ENCODE results near the gene SP4. TPM values are rescaled to one million over a fixed set of nuclear protein-coding genes. Genes with fewer than 3 reads are reported as not detected.

SP4 gene
- total RNA-seq, 2 donors from 2014 or later, result 12.7 to 16.8 TPM

DNA sequence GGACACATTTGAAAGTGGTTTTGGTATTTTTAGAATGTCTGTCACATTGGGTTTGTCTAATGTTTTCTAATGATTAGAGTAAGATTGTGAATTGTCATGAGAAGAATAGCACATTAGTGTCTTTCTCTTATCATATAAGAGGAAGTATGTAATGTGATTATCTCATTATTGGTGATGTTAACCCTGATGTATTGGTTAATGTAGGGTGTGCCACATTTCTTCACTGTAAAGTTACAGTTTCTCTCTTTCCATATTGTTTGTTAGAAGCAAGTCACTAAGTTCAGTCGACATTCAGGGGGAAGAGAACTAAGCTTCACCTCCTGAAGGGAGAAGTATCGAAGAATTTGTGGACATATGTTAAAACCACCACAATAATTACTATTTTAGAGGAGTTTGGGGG lies 58.6 kb downstream of the SP4 start:
- DNase-seq, result no peak
- Mint-ChIP-seq H3K9me3 (peaks cover 14% of the 10 kb centered on the region), H3K27ac (no peak overlapping the region), H3K4me1 (peaks cover 5% of the 10 kb centered on the region), H3K4me3 (no peak overlapping the region), H3K27me3 (ENCODE audit: insufficient read depth) (no peaks in the 10 kb centered on the region), H3K36me3 (ENCODE audit: low read depth) (peaks cover 41% of the 10 kb centered on the region)
- no peak overlapping the region for H3K9ac ChIP-seq (ENCODE audit: extremely low read depth, low read length, poor library complexity, severe bottlenecking)
- 50% methylated on average over 1 of the region's 2 CpGs; no CpG with 5 or more reads in 1 of the 2 experiments for WGBS, 2 experiments (ENCODE audit: insufficient coverage in 1 of 2, insufficient read length in 1 of 2)
- peak overlapping the region; percentile 37 for H3K4me3 ChIP-seq (ENCODE audit: low read length)
- H3K36me3 ChIP-seq (ENCODE audit: control insufficient read depth, insufficient read depth, low read length), result peaks cover 11% of the 10 kb centered on the region
- no peaks in the 10 kb centered on the region for H3K27me3 ChIP-seq (ENCODE audit: control insufficient read depth, insufficient read depth, low read length, poor library complexity, severe bottlenecking)
- H3K9me3 ChIP-seq (ENCODE audit: control insufficient read depth, low read length), result peaks cover 2% of the 10 kb centered on the region
- no peaks in the 10 kb centered on the region for H3K4me1 ChIP-seq (ENCODE audit: control insufficient read depth, insufficient read depth, low read length)
- H3K27ac ChIP-seq (ENCODE audit: low read depth, low read length), result no peak overlapping the region
- TF ChIP-seq, protein P1, sequence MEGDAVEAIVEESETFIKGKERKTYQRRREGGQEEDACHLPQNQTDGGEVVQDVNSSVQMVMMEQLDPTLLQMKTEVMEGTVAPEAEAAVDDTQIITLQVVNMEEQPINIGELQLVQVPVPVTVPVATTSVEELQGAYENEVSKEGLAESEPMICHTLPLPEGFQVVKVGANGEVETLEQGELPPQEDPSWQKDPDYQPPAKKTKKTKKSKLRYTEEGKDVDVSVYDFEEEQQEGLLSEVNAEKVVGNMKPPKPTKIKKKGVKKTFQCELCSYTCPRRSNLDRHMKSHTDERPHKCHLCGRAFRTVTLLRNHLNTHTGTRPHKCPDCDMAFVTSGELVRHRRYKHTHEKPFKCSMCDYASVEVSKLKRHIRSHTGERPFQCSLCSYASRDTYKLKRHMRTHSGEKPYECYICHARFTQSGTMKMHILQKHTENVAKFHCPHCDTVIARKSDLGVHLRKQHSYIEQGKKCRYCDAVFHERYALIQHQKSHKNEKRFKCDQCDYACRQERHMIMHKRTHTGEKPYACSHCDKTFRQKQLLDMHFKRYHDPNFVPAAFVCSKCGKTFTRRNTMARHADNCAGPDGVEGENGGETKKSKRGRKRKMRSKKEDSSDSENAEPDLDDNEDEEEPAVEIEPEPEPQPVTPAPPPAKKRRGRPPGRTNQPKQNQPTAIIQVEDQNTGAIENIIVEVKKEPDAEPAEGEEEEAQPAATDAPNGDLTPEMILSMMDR (conservative IDR thresholded peaks at IDR 0.05), result no peak

DNA sequence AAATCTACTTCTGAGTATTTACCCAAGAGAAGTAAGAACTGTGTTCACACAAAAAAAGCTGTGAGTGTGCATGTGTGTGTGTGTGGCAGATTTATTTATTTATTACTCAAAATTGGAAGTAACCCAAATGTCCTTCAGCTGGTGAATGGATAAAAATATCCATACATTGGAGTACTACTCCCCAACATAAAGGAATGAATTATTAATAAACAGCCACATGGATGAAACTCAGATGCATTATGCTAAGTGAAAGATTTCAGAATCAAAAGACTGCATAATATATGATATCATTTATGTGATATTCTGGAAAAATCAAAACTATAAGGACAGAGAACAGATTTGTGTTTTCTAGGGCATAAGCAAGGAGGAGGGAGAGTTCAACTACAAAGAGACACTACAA lies 67.8 kb downstream of the SP4 start:
- Mint-ChIP-seq H3K9me3 (peaks cover 48% of the 10 kb centered on the region), H3K36me3 (ENCODE audit: low read depth) (peaks cover 63% of the 10 kb centered on the region)

DNA sequence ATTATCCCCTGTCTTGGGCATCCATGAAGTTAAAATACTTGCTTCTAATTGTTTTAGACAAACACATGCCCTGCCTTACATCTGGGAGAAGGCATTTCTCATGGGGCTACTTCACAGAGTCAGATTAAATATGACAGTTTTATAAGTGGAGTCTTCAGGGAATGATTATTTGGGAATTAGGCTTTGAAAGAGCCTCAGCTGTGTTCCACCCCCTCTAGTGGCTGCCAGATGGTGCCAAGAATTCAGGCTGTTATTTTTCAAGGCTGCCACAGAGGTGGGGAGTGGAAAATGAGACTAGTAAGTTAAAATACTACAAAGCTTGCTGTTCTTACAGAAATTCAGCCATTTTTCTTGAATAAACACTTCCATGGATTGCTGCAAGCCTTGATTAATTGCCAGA lies 69.2 kb downstream of the SP4 start:
- Mint-ChIP-seq H3K9me3 (peaks cover 37% of the 10 kb centered on the region), H3K4me3 (no peak overlapping the region), H3K36me3 (ENCODE audit: low read depth) (peaks cover 60% of the 10 kb centered on the region), H3K4me1 (no peaks in the 10 kb centered on the region), H3K27ac (no peak overlapping the region), H3K27me3 (ENCODE audit: insufficient read depth) (no peaks in the 10 kb centered on the region)
- Histone ChIP-seq H3K4me1 (ENCODE audit: control insufficient read depth, insufficient read depth, low read length) (no peaks in the 10 kb centered on the region), H3K36me3 (ENCODE audit: control insufficient read depth, insufficient read depth, low read length) (peaks cover 5% of the 10 kb centered on the region), H3K9ac (ENCODE audit: extremely low read depth, low read length, poor library complexity, severe bottlenecking) (no peak overlapping the region), H3K9me3 (ENCODE audit: control insufficient read depth, low read length) (peaks cover 41% of the 10 kb centered on the region), H3K27ac (ENCODE audit: low read depth, low read length) (no peak overlapping the region), H3K27me3 (ENCODE audit: control insufficient read depth, insufficient read depth, low read length, poor library complexity, severe bottlenecking) (no peaks in the 10 kb centered on the region), H3K4me3 (ENCODE audit: low read length) (no peak overlapping the region)
- TF ChIP-seq, protein P1 (conservative IDR thresholded peaks at IDR 0.05), result peak; percentile 65
- no peak for DNase-seq

More for the DNA sequence above, 67.8 kb downstream of the SP4 start:
- Mint-ChIP-seq H3K4me3 (no peak overlapping the region), H3K27me3 (ENCODE audit: insufficient read depth) (no peaks in the 10 kb centered on the region), H3K27ac (no peak overlapping the region), H3K4me1 (no peaks in the 10 kb centered on the region)
- no peaks in the 10 kb centered on the region for H3K27me3 ChIP-seq (ENCODE audit: control insufficient read depth, insufficient read depth, low read length, poor library complexity, severe bottlenecking)
- peaks cover 5% of the 10 kb centered on the region for H3K36me3 ChIP-seq (ENCODE audit: control insufficient read depth, insufficient read depth, low read length)
- no peak overlapping the region for H3K4me3 ChIP-seq (ENCODE audit: low read length)
- TF ChIP-seq, protein P1 (conservative IDR thresholded peaks at IDR 0.05), result no peak
- H3K27ac ChIP-seq (ENCODE audit: low read depth, low read length), result no peak overlapping the region
- H3K9me3 ChIP-seq (ENCODE audit: control insufficient read depth, low read length), result peaks cover 48% of the 10 kb centered on the region
- H3K9ac ChIP-seq (ENCODE audit: extremely low read depth, low read length, poor library complexity, severe bottlenecking), result no peak overlapping the region
- H3K4me1 ChIP-seq (ENCODE audit: control insufficient read depth, insufficient read depth, low read length), result no peaks in the 10 kb centered on the region
- no peak for DNase-seq
